ENCODE results near the gene PSMG4. TPM values are rescaled to one million over a fixed set of nuclear protein-coding genes. Genes with fewer than 3 reads are reported as not detected.

Gene PSMG4
- total RNA-seq, 1 experiment from 2014 or later = 27.0 TPM

DNA sequence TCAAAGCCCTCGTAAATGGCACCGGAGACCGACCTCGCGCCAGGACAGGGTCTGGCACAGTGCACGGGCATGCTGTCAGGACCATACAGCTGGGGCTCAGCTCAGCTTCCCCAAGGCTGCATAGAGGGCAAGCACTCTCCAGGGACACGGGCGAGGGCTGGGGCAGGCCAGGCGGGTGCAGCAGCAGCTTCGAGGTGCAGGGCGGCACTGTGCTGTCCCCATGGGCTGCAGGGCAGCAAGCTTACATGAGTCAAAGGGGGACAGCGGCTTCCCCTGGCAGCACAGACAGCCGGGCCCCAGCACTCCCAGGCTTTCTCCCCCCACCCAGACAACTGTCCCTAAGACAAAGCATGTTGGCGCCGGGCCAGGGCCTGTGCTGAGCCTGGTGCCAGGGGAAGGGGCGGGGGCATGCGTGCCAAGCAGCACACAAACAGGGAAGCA is 25.7 kb downstream of the PSMG4 start:
- Histone ChIP-seq H3K4me1 (ENCODE audit: control insufficient read depth, insufficient read depth, low read length) (no peaks in the 10 kb centered on the region), H3K36me3 (ENCODE audit: control insufficient read depth, insufficient read depth, low read length) (no peaks in the 10 kb centered on the region), H3K9me3 (ENCODE audit: control insufficient read depth, insufficient read depth, low read depth, low read length) (no peaks in the 10 kb centered on the region), H3K27me3 (ENCODE audit: control insufficient read depth, insufficient read depth, low read length) (no peaks in the 10 kb centered on the region), H3K27ac (ENCODE audit: low read length) (no peak overlapping the region), H3K4me3 (ENCODE audit: low read depth in 2 of 2, low read length in 2 of 2) (no peak overlapping the region)
- ATAC-seq = no peak
- CTCF ChIA-PET = interaction anchor here (0.6 kb wide), 1 partner anchor 88 kb away, joined by 4 read pairs; no protein-coding TSS in a partner anchor
- no TSS peak for BruUV-seq (replicated peaks)
- DNase-seq (ENCODE audit: low read depth, low spot score) = no peak
- intact Hi-C loops (cut with micrococcal nuclease; ENCODE audit: unreplicated experiment) (no loop called here), in situ Hi-C loops (cut with HindIII; ENCODE audit: low pct_unique_long_range_greater_than_20kb, low sequenced_read_pairs) (no loop called here)
- no peak for TF ChIP-seq TCF7L2 (IDR thresholded peaks at IDR 0.05; ENCODE audit: low read depth, low read length)
- TF ChIP-seq, protein P1, sequence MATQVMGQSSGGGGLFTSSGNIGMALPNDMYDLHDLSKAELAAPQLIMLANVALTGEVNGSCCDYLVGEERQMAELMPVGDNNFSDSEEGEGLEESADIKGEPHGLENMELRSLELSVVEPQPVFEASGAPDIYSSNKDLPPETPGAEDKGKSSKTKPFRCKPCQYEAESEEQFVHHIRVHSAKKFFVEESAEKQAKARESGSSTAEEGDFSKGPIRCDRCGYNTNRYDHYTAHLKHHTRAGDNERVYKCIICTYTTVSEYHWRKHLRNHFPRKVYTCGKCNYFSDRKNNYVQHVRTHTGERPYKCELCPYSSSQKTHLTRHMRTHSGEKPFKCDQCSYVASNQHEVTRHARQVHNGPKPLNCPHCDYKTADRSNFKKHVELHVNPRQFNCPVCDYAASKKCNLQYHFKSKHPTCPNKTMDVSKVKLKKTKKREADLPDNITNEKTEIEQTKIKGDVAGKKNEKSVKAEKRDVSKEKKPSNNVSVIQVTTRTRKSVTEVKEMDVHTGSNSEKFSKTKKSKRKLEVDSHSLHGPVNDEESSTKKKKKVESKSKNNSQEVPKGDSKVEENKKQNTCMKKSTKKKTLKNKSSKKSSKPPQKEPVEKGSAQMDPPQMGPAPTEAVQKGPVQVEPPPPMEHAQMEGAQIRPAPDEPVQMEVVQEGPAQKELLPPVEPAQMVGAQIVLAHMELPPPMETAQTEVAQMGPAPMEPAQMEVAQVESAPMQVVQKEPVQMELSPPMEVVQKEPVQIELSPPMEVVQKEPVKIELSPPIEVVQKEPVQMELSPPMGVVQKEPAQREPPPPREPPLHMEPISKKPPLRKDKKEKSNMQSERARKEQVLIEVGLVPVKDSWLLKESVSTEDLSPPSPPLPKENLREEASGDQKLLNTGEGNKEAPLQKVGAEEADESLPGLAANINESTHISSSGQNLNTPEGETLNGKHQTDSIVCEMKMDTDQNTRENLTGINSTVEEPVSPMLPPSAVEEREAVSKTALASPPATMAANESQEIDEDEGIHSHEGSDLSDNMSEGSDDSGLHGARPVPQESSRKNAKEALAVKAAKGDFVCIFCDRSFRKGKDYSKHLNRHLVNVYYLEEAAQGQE (IDR thresholded peaks at IDR 0.05; ENCODE audit: insufficient read depth in 1 of 2, low read depth in 2 of 2, low read length in 1 of 2) = no peak
- TF ChIP-seq, protein P2, sequence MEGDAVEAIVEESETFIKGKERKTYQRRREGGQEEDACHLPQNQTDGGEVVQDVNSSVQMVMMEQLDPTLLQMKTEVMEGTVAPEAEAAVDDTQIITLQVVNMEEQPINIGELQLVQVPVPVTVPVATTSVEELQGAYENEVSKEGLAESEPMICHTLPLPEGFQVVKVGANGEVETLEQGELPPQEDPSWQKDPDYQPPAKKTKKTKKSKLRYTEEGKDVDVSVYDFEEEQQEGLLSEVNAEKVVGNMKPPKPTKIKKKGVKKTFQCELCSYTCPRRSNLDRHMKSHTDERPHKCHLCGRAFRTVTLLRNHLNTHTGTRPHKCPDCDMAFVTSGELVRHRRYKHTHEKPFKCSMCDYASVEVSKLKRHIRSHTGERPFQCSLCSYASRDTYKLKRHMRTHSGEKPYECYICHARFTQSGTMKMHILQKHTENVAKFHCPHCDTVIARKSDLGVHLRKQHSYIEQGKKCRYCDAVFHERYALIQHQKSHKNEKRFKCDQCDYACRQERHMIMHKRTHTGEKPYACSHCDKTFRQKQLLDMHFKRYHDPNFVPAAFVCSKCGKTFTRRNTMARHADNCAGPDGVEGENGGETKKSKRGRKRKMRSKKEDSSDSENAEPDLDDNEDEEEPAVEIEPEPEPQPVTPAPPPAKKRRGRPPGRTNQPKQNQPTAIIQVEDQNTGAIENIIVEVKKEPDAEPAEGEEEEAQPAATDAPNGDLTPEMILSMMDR (IDR thresholded peaks at IDR 0.05) = no peak
- TF ChIP-seq SIN3A (IDR thresholded peaks at IDR 0.05; ENCODE audit: borderline replicate concordance, insufficient read depth, low read depth, low read length) = no peak
- no peak for TF ChIP-seq POLR2AphosphoS5 (IDR thresholded peaks at IDR 0.05; ENCODE audit: low read depth, low read length)
- POLR2A ChIA-PET = no interaction called here

DNA sequence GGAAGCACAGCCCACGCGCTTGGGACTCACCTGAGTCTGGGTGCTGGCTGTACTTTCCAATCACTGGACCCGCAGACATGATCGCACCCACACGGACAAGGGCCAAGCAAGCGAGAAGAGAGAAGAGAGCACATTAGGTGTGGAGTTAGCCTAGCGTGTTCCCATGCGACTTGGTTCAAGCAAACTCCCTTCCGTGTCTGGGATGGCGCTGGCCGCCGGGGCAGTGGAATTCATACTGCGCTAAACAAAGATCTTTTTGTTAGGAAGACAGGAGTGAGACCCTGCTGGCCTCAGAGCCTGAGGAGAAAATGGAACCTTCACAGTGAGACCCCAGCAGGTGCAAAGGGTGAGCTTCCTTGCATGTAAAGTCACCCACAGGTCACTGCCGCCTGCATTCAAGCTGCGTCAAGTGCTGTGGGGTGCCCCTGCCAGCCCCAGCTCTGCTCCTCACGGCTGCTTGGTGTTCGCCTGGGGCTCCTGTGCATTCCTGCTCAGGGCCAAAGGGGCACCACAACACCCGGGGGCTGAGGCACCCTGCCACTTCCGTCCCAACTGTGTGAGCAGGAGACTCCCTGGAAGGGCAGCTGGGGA is 26.4 kb downstream of the PSMG4 start:
- no peaks in the 10 kb centered on the region for H3K27me3 ChIP-seq (ENCODE audit: control insufficient read depth, insufficient read depth, low read length)
- CTCF ChIA-PET = no interaction called here
- no peaks in the 10 kb centered on the region for H3K9me3 ChIP-seq (ENCODE audit: control insufficient read depth, insufficient read depth, low read depth, low read length)
- POLR2A ChIA-PET = interaction anchor here (0.7 kb wide), 1 partner anchor 692 kb away, joined by 3 read pairs; no protein-coding TSS in a partner anchor
- H3K27ac ChIP-seq (ENCODE audit: low read length) = no peak overlapping the region
- TF ChIP-seq POLR2AphosphoS5 (IDR thresholded peaks at IDR 0.05; ENCODE audit: low read depth, low read length) = no peak
- TF ChIP-seq, protein P1 (IDR thresholded peaks at IDR 0.05; ENCODE audit: insufficient read depth in 1 of 2, low read depth in 2 of 2, low read length in 1 of 2) = no peak
- no peak for TF ChIP-seq SIN3A (IDR thresholded peaks at IDR 0.05; ENCODE audit: borderline replicate concordance, insufficient read depth, low read depth, low read length)
- TF ChIP-seq, protein P2 (IDR thresholded peaks at IDR 0.05) = no peak
- in situ Hi-C loops (cut with HindIII; ENCODE audit: low pct_unique_long_range_greater_than_20kb, low sequenced_read_pairs) = no loop called here
- no peak for DNase-seq (ENCODE audit: low read depth, low spot score)
- no peaks in the 10 kb centered on the region for H3K36me3 ChIP-seq (ENCODE audit: control insufficient read depth, insufficient read depth, low read length)
- H3K4me3 ChIP-seq (ENCODE audit: low read depth in 2 of 2, low read length in 2 of 2) = no peak overlapping the region
- intact Hi-C loops (cut with micrococcal nuclease; ENCODE audit: unreplicated experiment) = no loop called here
- H3K4me1 ChIP-seq (ENCODE audit: control insufficient read depth, insufficient read depth, low read length) = no peaks in the 10 kb centered on the region
- ATAC-seq = no peak
- BruUV-seq (replicated peaks) = no TSS peak
